ENCODE measurements around the gene LAPTM5. TPM values are rescaled to one million over a fixed set of nuclear protein-coding genes. Genes with fewer than 3 reads are reported as not detected.
A peak's percentile ranks its signal among the peaks of the same experiment; 100 is the strongest.

LAPTM5 gene
- total RNA-seq, 1 experiment from 2014 or later = 0.30 TPM

DNA sequence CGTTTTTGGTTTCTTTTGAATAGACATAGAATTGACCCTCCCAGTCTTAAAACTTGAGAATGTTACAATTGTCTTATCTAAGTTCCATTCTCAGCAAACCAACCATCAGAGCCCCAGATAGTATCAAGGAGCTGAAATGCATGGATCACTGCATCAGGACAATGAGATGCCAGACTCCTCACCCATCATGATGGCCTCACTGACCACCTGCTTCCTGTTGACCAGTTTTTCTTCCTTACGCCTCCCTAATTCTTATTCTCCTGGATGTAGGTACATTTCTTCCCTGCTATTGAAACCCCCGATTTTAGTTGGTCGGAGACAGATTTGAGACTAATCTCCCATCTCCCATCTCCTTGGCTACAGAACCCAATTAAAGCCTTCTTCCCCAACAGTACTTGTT, 51.9 kb downstream of the LAPTM5 start:
- H3K4me3 ChIP-seq = no peak overlapping the region
- no peaks in the 10 kb centered on the region for H3K9me3 ChIP-seq
- no peak for DNase-seq
- no peaks in the 10 kb centered on the region for H3K36me3 ChIP-seq
- H3K27me3 ChIP-seq = no peaks in the 10 kb centered on the region

DNA sequence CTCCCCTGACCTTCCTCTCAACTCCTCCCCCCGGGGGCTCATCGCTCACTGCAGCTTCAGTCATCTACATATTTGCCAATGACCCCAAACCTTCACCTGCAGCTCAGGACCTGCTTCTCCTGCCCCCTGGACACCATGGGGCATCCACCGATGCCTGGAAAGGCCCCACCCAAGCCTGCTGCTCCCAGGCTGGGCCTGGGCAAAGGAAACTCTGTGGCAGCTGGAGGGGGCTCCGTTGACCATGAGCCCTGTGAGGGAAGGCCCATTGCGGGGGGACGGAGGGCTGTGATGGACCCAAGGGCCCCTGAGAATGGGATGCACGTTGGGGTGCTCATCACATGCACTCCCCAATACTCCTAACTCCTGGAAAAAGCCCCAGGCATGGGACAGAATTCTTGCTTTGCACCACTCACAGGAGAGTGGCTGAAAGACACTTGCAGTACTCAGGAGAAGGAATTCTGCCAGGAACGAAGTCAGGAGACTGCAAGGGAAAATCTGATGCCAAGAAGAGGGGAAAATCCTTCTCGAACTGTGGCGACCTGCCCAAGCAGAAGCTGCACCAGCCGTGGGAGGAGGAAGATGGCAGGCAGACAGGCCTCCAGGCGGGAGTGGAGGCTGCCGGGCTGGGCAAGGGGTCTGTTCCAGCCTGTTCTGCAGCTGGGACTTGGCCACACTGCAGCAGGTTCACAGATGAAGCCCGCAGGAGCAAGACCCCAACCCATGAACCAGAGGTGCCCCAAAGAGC, 52.6 kb downstream of the LAPTM5 start:
- Histone ChIP-seq H3K9me3 (no peaks in the 10 kb centered on the region), H3K4me3 (no peak overlapping the region), H3K27me3 (no peaks in the 10 kb centered on the region), H3K36me3 (no peaks in the 10 kb centered on the region)
- peak; percentile 62 for DNase-seq

DNA sequence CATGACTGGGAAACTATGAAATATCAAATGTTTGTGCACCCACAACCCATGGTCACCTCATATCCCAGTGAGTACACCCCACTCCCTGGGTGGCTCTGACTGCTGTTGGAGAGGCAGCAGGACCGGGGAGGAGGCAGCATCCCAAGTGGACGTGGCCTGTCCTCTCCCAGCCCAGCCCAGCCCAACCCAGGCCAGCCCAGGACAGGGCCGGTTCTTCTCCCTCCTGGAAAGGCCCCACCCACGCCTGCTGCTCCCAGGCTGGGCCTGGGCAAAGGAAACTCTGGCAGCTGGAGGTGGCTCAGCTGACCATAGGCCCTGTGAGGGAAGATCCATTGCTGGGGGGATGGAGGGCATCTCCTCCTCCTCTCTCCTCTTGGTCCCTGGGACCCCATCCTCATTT, 53.3 kb downstream of the LAPTM5 start:
- no peak overlapping the region for H3K4me3 ChIP-seq
- H3K9me3 ChIP-seq = no peaks in the 10 kb centered on the region
- H3K36me3 ChIP-seq = no peaks in the 10 kb centered on the region
- H3K27me3 ChIP-seq = no peaks in the 10 kb centered on the region
- peak; percentile 61 for DNase-seq

DNA sequence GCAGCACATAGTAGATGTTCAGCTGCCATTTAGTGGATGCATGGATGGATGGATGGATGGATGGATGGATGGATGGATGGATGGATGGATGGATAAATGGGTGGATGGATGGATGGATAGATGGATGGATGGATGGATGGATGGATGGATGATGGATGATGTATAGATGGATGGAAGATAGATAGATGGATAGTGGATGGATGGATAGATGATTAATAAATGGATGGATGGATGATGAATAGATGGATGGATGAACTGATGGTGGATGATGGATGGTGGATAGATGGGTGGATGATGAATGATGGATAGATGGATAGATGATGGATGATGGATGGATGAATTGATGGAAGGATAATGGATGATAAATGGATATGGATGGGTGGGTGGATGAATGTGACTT, 54.8 kb downstream of the LAPTM5 start:
- no peak for DNase-seq
- Histone ChIP-seq H3K27me3 (no peaks in the 10 kb centered on the region), H3K36me3 (no peaks in the 10 kb centered on the region), H3K4me3 (no peak overlapping the region), H3K9me3 (no peaks in the 10 kb centered on the region)

DNA sequence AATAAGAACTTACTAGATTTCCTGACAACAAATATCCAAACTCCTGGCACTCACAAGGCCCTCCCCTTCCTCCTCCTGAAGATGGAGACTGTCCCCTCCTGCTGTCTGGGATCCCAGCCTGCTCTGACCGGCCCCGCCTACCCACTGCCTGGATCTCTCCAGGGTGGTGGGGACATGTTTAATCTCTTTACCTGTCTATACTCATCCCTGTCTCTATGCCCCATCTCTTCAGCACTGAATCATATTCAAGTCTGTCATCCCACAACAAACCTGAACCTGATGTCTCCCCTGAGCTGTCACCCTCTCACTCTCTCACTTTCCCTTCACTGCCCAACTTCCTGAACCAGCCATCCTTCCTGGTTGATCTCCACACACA, 56.3 kb downstream of the LAPTM5 start:
- Histone ChIP-seq H3K36me3 (no peaks in the 10 kb centered on the region), H3K4me3 (no peak overlapping the region), H3K27me3 (no peaks in the 10 kb centered on the region), H3K9me3 (no peaks in the 10 kb centered on the region)
- no peak for DNase-seq

DNA sequence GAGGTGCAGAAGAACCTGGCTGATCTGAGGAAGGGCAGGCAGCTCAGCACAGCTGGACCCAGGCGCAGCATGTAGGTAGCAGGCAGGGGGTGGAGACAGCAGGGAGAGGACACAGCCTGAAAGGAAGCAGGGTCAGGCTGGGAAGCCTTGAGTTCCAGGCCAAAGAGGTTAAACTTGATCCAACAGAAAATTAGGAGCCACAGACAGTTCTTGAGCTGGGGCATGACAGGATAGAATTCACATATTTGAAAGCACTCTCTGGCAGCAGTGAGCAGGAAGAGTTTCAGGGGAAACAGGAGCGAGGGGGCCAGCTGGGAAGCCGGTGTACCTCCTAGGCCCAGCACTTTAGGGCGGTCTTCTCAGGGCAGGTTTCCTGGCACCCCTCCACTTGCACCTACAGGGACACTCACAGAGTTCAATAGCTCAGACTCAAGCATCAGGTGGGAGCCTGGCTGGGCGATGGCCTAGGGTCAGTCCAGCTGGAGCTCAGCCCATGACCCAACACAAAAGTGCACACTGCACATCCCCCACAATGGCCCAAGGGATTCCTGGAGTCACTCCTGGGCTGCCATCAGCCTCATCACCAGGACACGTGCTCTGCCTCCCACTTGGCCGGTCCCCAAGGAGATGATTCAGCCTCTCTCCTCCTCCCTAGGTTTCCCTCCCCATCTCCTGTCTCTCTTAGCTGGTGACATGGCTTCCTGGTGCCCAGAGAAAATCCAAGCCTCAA, 56.9 kb downstream of the LAPTM5 start:
- no peaks in the 10 kb centered on the region for H3K9me3 ChIP-seq
- no peaks in the 10 kb centered on the region for H3K36me3 ChIP-seq
- no peak overlapping the region for H3K4me3 ChIP-seq
- peak; percentile 90 for DNase-seq
- H3K27me3 ChIP-seq = no peaks in the 10 kb centered on the region

DNA sequence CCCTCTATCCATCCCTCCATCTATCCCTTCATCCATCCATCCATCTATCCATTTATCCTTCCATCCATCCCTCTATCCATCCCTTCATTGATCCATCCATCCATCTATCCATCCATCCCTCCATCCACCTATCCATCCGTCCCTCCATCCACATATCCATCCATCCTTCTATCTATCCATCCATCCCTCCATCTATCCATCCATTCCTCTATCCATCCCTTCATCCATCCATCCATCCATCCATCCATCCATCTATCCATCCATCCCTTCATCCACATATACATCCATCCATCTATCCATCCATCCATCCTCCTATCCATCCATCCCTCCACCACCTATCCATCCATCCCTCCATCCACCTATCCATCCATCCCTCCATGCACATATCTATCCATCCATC, 57.8 kb downstream of the LAPTM5 start:
- Histone ChIP-seq H3K9me3 (no peaks in the 10 kb centered on the region), H3K27me3 (no peaks in the 10 kb centered on the region), H3K4me3 (no peak overlapping the region), H3K36me3 (no peaks in the 10 kb centered on the region)
- DNase-seq = no peak

DNA sequence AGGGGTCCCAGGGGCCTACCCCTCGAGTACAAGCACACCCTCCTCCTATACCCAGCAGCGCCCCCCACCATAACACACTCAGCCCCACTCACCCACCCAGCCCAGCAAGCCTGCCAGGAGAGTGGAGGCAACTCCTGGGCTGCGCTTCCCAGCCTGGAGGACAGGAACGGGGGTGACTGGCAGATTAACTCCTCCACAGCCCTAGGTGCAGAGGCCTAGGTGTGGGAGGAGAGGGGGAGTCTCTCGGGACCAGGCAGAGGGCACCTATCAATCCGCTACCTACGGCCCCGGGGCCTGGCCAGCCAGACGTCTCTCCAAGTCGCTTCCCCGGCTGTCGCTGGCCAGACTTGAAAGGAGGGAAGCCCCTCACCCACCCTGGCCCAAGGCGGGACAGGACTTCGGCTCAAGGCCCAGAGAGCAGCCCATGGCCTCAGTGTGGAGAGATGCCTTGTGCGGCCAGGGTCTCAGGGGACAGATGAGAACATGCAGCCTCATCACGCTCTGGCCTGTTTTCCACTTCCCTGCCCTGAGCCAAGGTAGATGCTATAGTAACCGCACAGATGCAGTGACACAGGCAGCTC, 59.1 kb downstream of the LAPTM5 start:
- Histone ChIP-seq H3K9me3 (no peaks in the 10 kb centered on the region), H3K4me3 (no peak overlapping the region), H3K27me3 (no peaks in the 10 kb centered on the region), H3K36me3 (no peaks in the 10 kb centered on the region)
- DNase-seq = no peak

DNA sequence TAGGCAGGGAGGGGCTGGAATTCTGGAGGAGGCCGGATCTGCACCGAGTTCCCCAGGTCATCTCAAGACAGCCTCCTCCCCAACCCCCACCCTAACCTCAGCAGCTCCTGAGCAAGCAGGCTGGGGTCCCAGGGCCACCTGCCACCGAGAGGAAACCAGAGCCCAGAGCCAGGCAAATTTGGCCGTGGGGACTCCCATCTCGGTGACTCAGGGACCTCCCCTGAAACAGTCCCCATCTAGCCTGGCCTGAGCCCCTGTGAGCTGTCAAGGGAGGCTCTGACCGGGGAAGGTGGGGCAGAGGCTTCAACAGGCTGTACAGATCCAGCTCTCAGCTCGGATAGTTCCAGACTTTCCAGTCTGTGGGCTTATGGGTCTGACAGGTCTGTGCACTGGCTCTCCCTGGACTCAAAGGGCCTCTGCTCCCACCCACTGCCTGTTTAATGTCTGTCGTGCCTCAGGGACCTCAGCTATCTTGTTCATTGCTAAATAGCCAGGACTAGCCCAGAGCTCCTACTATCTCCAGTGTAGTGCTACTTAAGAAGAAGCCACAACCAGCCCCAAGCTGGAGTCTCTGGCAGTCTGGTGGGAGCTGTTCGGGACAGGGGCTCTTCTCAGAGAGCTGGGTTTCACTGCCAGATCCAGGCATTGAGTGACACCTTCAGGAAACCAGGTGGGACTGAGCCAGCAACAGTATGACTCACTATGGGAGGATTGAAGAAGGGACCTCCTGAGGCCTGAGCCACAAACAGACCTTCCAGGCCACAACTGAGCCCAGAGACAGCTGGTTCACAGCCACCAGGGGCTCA, 59.8 kb downstream of the LAPTM5 start:
- H3K4me3 ChIP-seq = no peak overlapping the region
- H3K9me3 ChIP-seq = no peaks in the 10 kb centered on the region
- H3K27me3 ChIP-seq = no peaks in the 10 kb centered on the region
- H3K36me3 ChIP-seq = no peaks in the 10 kb centered on the region
- peak; percentile 38 for DNase-seq

DNA sequence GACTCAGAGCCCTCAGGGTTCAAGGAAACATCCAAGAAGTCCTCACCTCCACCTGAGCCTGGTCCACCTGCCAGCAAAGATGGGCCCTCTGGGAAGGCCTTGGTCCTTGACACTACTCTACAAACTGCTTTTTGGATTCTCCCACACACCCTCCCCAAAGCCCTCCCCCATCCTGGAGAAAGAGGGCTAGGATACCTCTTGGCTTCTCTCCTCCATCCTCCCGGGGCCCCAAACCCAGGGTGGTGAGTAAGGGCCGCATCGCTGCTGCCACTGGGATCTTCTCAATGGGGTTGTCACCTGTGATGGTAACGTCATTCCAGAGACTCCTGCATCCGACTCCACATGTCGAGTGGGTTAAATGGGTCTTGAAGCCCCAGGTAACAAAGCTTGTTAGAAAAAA, 60.7 kb downstream of the LAPTM5 start:
- H3K36me3 ChIP-seq = no peaks in the 10 kb centered on the region
- DNase-seq = no peak
- H3K4me3 ChIP-seq = no peak overlapping the region

DNA sequence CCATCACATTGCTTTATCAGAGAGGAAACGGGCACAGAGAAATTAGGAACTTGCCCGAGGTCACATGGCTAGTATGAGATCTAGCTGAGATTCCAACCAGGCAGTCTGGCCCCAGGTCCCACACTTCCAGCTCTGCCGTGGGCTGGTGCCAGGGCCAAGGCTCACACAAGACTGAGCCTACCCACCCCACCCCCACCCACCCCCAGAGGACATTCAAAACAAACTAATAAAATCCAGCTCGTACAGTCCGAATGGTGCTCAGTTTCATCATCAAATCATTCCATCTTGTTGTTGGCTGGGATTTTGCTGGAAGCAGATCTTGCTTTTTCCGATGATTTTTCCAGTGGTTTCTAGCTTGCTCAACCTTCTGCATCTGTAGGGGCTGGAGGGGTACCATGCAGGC, 62.1 kb downstream of the LAPTM5 start:
- no peak for DNase-seq
- H3K4me3 ChIP-seq = no peak overlapping the region
- no peaks in the 10 kb centered on the region for H3K27me3 ChIP-seq
- no peaks in the 10 kb centered on the region for H3K9me3 ChIP-seq
- H3K36me3 ChIP-seq = no peaks in the 10 kb centered on the region

More for the DNA sequence above, 60.7 kb downstream of the LAPTM5 start:
- no peaks in the 10 kb centered on the region for H3K9me3 ChIP-seq
- H3K27me3 ChIP-seq = no peaks in the 10 kb centered on the region

DNA sequence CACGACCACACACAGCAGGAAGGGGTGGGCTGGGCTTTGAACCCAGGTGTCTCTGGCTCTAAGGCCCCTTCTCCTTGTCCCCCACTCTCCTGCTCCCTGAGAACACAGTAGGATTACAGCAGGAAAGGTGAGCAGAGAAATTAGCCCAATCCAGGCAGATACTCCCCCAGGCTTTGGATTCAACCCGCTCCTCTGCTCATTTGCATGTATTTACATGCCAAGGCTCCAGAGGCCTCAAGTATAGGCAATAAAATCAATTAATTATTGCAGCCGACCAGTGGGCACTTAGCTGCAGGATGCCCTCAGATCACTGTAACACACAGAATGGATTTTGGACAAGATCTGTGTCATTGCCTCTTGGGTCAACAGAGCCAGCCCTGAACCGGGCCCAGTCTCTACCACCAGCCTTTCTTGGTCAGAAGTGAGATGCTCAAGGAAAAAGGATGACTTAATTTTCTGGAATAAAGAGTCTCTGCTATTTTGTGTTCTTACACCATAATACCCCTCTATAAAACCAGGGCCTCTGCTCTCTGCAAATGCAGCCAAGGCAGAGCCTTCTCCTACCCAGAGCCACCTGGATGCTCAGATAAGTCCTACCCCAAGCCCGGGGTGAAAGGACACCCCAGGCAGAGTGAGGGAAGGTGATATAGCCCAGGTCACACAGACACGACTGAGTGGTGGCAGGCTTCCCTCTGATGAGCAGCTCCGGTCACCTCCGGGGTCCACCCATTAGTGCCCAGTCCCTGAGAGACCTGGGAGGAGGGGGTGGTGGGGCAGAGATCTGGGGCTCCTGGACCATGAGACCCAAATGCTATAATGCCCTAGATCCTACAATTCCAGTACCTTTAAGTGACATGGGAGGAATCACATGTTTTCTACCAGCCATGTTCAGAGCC, 63.0 kb downstream of the LAPTM5 start:
- no peaks in the 10 kb centered on the region for H3K27me3 ChIP-seq
- H3K4me3 ChIP-seq = no peak overlapping the region
- DNase-seq = no peak
- no peaks in the 10 kb centered on the region for H3K9me3 ChIP-seq
- H3K36me3 ChIP-seq = no peaks in the 10 kb centered on the region

DNA sequence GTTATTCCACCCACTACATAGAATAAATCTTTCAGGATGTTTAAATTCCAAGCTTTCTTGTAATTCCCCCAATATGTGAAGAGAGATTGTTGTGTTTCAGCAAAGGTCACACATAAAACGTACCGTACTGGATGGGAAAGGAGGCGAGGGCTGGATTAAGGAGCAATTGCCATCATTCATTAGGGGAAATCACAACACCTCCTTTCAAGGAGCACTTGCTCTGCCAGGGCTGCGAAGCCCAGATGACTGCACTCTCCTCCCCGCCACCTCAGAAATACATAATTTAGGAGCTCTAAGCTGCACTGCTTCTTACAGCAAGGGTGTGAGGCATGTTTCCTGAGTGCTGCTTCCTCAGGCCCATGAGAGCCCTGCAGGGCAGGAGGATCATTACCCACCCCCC, 63.8 kb downstream of the LAPTM5 start:
- DNase-seq = no peak
- Histone ChIP-seq H3K4me3 (no peak overlapping the region), H3K27me3 (no peaks in the 10 kb centered on the region), H3K9me3 (no peaks in the 10 kb centered on the region), H3K36me3 (no peaks in the 10 kb centered on the region)

DNA sequence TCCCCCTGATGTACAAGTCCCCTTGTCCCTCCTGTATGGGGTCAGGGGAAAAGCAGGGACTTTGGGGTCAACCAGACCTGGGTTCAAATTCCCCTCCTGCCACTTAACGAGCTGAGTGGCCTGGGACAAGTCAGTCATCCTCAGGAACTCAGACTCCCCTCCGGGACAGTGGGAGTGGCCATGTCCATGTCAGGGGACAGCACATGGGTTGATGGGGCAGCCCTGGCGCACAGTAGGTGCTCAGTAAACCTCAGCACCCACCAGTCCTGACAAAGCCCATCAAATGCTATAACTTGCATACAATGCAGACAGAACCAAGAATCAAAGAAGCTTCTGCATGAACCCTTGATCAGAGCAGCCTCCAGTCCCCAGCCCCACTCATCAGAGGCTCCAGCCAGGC, 64.2 kb downstream of the LAPTM5 start:
- Histone ChIP-seq H3K36me3 (no peaks in the 10 kb centered on the region), H3K27me3 (no peaks in the 10 kb centered on the region), H3K4me3 (no peak overlapping the region), H3K9me3 (no peaks in the 10 kb centered on the region)
- no peak for DNase-seq

DNA sequence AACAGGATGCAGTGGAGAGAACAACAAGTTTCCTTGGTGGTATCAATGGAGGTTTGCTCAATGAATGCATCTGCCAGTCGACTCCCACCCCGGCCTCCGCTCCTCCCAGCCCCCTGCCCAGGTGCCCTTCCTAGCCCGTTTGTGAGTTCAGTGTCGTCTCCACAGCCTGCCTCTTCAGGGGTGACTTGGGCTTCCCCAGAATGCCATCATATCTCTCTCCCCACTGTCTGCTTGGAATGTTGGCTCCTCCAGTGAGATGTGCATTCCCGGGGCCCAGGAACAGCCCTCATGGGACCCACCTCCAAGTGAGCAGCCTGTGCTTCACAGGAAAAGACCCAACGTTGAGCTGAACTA, 64.6 kb downstream of the LAPTM5 start:
- Histone ChIP-seq H3K36me3 (no peaks in the 10 kb centered on the region), H3K9me3 (no peaks in the 10 kb centered on the region), H3K27me3 (no peaks in the 10 kb centered on the region), H3K4me3 (no peak overlapping the region)
- no peak for DNase-seq

DNA sequence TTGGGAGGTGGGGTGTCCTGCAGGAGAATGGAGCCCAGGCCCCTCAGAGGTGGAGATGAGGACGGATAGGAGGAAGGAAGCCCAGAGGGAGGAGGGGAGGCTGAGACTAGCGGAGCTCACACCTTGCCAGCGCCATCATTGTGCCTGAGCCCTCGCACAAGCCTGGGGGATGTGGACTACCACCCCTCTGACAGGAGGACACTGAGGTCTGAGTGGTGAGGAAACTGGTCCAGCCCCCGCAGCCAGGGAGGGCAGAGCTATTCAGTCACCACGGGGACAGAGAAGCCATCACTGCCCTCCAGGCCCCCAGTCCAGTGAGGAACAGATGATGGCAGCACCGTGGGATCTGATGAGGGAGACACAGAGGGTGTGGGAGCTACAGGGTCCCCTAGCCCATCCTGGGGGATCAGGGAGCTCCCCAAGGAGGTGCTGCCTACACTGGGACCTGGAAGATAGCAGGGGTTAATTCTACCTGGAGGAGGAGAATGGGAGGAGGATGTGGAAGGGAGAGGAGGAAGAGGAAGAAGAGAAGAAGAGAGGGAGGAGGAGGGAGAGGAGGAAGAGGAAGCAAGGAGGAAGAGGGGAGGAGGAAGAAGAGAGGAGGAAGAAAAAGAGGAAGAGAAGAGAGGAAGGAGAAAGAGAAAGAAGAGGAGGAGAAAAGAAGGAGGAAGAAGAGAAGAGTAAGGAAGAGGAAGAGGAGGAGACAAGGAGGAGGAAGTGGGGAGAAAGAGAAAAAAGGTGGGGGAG, 65.2 kb downstream of the LAPTM5 start:
- Histone ChIP-seq H3K27me3 (no peaks in the 10 kb centered on the region), H3K9me3 (no peaks in the 10 kb centered on the region), H3K36me3 (no peaks in the 10 kb centered on the region), H3K4me3 (no peak overlapping the region)
- DNase-seq = no peak
